Parathyroid adenoma (tissue), 2 donors: Measurements from ENCODE around the gene EBF3.

Source experiments
- H2AFZ ChIP-seq: fragments of 300-600 bp; sonication (generic); one replicate; pipeline ENCODE4 v1.7.0; 2017; ENCODE audit warnings: antibody characterized with exemption, mild to moderate bottlenecking
- H3K27ac ChIP-seq: fragments of 300-600 bp; sonication (generic); one replicate; pipeline ENCODE4 v1.7.0; 2017
- H3K27me3 ChIP-seq: fragments of 300-600 bp; sonication (generic); one replicate; pipeline ENCODE4 v1.7.0; 2017; ENCODE audit warnings: low read length; ENCODE audit not compliant: control insufficient read depth, insufficient read depth
- H3K36me3 ChIP-seq: fragments of 300-600 bp; sonication (generic); one replicate; pipeline ENCODE4 v1.7.0; 2017; ENCODE audit warnings: low read length; ENCODE audit not compliant: control insufficient read depth, insufficient read depth
- H3K4me1 ChIP-seq: fragments of 300-600 bp; sonication (generic); one replicate; pipeline ENCODE4 v1.7.0; 2017; ENCODE audit warnings: control low read depth
- H3K4me2 ChIP-seq: fragments of 300-600 bp; sonication (generic); one replicate; pipeline ENCODE4 v1.7.0; 2017; ENCODE audit warnings: low read length
- H3K4me3 ChIP-seq: fragments of 300-600 bp; sonication (generic); one replicate; pipeline ENCODE4 v1.7.0; 2017; ENCODE audit warnings: low read depth, low read length
- H3K79me2 ChIP-seq: fragments of 300-600 bp; sonication (generic); one replicate; pipeline ENCODE4 v1.7.0; 2017; ENCODE audit warnings: control low read depth
- H3K9ac ChIP-seq: fragments of 300-600 bp; sonication (generic); one replicate; pipeline ENCODE4 v1.7.0; 2017; ENCODE audit warnings: mild to moderate bottlenecking
- H3K9me3 ChIP-seq: fragments of 300-600 bp; sonication (generic); one replicate; pipeline ENCODE4 v1.7.0; 2017; ENCODE audit warnings: low read length; ENCODE audit not compliant: control insufficient read depth
- CTCF ChIP-seq: fragments of 300-600 bp; sonication (generic); IDR thresholded peaks from one replicate; pipeline ENCODE4 v1.7.0; 2017; ENCODE audit warnings: antibody characterized with exemption, mild to moderate bottlenecking
- donor health status: primary hyperparathyroidism.

The EBF3 gene

DNA sequence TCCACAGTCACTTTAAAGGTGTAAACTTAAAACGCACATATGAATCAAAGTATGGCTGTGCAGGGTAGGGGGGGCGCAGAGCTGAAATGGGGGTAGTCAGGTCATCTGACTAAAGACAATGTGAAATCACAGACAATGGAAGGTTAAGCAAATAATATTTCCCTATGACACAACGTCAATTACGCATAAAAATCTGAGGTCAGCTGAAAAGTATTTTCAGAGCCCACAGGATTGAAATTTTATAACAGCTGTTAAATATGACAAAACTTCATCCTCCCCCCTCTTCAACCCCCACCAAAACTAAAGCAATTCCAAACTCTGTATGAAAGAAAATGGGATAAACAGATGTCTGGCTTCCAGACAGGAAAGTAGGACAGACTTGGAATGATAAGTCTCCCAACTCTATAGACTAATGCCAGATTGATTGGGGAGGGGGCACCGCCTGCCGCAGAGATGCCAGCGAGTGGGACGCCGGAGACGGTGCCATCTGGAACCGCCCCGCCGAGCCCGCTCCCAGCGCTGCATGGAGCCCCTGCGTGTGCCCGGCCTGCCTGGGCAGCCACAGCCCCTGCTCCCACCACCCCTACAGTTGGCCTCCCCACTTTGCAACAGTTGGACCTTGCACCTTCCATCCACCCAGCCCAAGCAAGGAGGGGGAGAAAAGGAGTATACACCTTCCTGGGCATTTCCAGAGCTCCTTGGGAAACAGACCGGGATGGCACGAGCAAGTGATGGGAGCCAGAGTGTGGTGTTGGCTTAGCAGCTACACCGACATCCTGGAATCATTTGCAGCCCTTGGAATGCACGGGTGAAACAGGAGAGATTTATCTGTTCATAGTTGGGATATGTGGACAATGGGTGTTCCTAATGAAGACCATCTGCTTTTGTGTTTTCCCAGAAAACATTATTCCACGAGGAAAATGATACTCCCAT, 10.7 kb downstream of the EBF3 start:
- Histone ChIP-seq H3K9ac (no peak overlapping the region), H3K79me2 (no peaks in the 10 kb centered on the region), H3K4me3 (no peak overlapping the region), H3K27ac (no peak overlapping the region), H3K36me3 (no peaks in the 10 kb centered on the region), H3K4me1 (no peaks in the 10 kb centered on the region), H2AFZ (no peak overlapping the region), H3K4me2 (no peak overlapping the region), H3K27me3 (no peaks in the 10 kb centered on the region), H3K9me3 (no peaks in the 10 kb centered on the region)
- no peak for TF ChIP-seq CTCF

DNA sequence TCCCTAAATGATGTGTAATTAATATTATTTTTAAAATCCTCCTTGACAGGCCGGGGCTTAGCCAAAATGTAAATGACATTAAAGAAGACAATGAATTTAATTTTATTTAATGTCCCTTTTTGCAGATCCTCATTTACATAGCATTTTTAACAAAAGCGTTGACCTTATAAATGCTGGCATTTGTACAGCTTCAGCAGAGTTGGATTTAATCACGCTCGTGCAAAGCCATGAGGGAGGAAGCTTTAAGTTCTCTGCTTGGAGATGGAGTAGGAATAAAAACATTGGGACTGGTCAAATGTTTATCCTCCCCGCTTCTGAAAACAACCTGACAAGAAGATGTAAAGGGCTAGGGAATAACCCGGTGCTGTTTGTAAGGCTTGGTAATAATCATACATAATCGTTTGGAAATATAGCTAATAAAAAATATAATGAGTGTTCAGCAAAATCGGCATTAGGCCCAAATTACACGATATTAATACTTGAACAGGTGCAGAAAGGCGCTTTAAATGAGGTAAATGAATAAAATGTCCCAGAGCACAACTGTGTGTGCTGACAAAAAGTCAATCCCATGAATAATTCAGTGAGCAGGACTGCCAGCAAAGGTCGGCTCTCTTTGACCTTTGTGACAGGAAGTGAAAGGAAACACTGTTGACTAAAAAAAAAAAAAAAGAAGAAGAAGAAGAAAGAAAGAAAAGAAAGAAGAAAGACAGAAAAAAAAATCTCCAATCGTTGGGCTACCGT, 11.5 kb downstream of the EBF3 start:
- H3K4me2 ChIP-seq, result no peak overlapping the region
- H3K36me3 ChIP-seq, result no peaks in the 10 kb centered on the region
- H2AFZ ChIP-seq, result no peak overlapping the region
- H3K79me2 ChIP-seq, result no peaks in the 10 kb centered on the region
- no peak for TF ChIP-seq CTCF
- H3K27me3 ChIP-seq, result no peaks in the 10 kb centered on the region
- H3K9me3 ChIP-seq, result no peaks in the 10 kb centered on the region
- H3K27ac ChIP-seq, result no peak overlapping the region
- no peaks in the 10 kb centered on the region for H3K4me1 ChIP-seq
- H3K9ac ChIP-seq, result no peak overlapping the region
- H3K4me3 ChIP-seq, result no peak overlapping the region

GRCh38 chr10:129951970-129952265, 12.2 kb downstream of the EBF3 start:
- H3K27ac ChIP-seq, result no peak overlapping the region
- H3K4me2 ChIP-seq, result no peak overlapping the region
- H3K27me3 ChIP-seq, result no peaks in the 10 kb centered on the region
- H3K4me1 ChIP-seq, result no peaks in the 10 kb centered on the region
- H3K79me2 ChIP-seq, result no peaks in the 10 kb centered on the region
- no peaks in the 10 kb centered on the region for H3K9me3 ChIP-seq
- no peak overlapping the region for H3K4me3 ChIP-seq
- TF ChIP-seq CTCF, result no peak
- H3K36me3 ChIP-seq, result no peaks in the 10 kb centered on the region
- H2AFZ ChIP-seq, result no peak overlapping the region
- H3K9ac ChIP-seq, result no peak overlapping the region

- H3K9me3 ChIP-seq, result no peaks in the 10 kb centered on the region
- H3K27ac ChIP-seq, result no peak overlapping the region
- no peak overlapping the region for H2AFZ ChIP-seq
- no peak overlapping the region for H3K4me3 ChIP-seq
- TF ChIP-seq CTCF, result no peak
- H3K79me2 ChIP-seq, result no peaks in the 10 kb centered on the region
- H3K36me3 ChIP-seq, result no peaks in the 10 kb centered on the region
- no peaks in the 10 kb centered on the region for H3K27me3 ChIP-seq
- H3K4me1 ChIP-seq, result no peaks in the 10 kb centered on the region
- H3K4me2 ChIP-seq, result no peak overlapping the region
- no peak overlapping the region for H3K9ac ChIP-seq
These were observed 12.7 kb downstream of the EBF3 start for GRCh38 chr10:129951101-129951969.
